Limb (tissue), 2 donors: ENCODE results near the gene PIAS2.
A peak's percentile ranks its signal among the peaks of the same experiment; 100 is the strongest.
"Not testable (repeated sequence)": the region's sequence is repeated elsewhere in the genome, so short reads cannot be mapped to it uniquely, and the experiment has no call there.

Experiments used
- DNase-seq, 2 donors: peaks; one replicate each; pipeline ENCODE4 v3.0.0-alpha.2; 2016; ENCODE audit errors: extremely low spot score in 2 of 2

The PIAS2 gene

DNA sequence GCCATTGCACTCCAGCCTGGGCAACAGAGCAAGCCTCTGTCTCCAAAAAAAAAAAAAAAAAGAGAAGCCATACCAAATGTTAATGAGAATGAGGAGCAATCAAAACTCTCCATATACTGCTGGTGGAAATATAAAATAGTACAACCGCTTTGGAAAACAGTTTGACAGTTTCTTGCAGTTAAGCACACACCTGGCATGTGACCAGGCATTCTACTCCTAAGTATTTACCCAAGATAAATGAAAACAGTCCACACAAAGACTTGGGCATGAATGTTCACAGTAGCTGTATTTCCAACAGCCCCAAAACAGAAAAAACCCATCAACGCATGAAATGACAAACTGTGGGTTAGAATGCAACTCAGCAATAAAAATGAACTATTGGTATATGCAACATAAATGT, 84.5 kb downstream of the PIAS2 start:
- no peak for DNase-seq

- DNase-seq = not testable (repeated sequence)
These were observed 84.9 kb downstream of the PIAS2 start for GRCh38 chr18:46832422-46832821.

- DNase-seq = no peak
These were observed 85.9 kb downstream of the PIAS2 start for GRCh38 chr18:46831434-46831833.

- no peak for DNase-seq
These were observed 86.7 kb downstream of the PIAS2 start for GRCh38 chr18:46830633-46831032.

DNA sequence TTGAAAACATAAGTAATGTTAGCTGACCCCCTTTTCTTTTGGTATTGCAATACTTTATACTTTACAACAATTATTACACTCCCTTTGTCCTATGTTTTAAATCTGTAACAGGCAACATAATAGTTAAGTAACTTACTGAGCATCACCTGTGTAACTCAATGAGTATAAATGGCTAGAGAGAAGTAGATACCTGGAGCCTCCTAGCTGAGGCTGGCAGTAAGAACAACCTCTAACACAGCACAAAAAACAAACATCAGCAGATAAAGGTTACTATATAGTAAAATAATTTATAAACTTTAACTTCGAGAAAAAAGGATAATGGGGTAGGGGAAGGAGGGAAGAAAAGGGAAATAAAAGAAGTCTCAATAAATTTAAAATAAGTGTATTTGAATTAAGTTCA, 87.4 kb downstream of the PIAS2 start:
- no peak for DNase-seq

- DNase-seq = no peak
These were observed 87.8 kb downstream of the PIAS2 start for GRCh38 chr18:46829531-46829930.

GRCh38 chr18:46821856-46822711, 95.2 kb downstream of the PIAS2 start:
- DNase-seq = no peak

GRCh38 chr18:46820863-46821262, 96.4 kb downstream of the PIAS2 start:
- DNase-seq = no peak

DNA sequence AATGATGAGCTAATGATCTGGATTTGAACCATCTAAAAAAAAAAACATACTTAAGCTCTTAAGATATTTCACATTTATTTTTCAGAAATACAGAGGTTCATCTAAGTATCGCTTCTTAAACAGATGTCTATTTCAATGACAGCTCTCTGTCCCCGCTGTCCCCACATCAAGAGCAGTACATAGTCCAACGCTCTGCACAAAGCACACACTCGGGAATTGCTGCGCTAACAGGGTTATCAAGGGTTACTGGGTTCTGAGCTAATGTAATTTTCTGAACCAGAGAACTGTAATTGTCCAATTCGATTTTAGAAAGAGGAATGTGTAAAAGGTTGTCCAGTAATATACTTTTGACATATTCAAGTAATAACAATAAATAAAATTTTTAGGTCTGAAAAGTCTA, 101.6 kb downstream of the PIAS2 start:
- DNase-seq = no peak

GRCh38 chr18:46814399-46814798, 102.9 kb downstream of the PIAS2 start:
- no peak for DNase-seq

DNA sequence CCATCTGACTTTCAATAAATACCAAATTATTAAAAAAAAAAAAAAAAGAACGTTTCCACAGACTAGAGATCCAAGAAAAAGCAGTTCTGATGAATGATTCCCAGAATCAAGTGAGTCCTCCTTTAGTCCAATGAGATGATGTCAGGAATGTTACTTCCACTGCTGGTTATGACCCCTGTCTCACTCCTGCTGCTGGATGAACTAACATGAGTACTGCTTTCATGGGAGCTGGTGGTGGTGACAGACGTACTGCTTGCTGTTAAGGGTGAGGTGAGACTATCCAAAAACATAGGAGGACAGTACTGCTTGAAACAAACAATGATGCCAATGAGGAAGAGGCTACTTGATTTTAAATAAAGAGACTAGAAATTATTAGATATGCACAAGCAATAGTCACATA, 105.0 kb downstream of the PIAS2 start:
- DNase-seq = no peak

GRCh38 chr18:46810481-46811000, 106.8 kb downstream of the PIAS2 start:
- no peak for DNase-seq

- no peak for DNase-seq
These were observed 108.2 kb downstream of the PIAS2 start for GRCh38 chr18:46809145-46809544.

- DNase-seq = not testable (repeated sequence)
These were observed 121.4 kb downstream of the PIAS2 start for GRCh38 chr18:46795945-46796344.

- no peak for DNase-seq
These were observed 122.7 kb downstream of the PIAS2 start for GRCh38 chr18:46794607-46795006.

DNA sequence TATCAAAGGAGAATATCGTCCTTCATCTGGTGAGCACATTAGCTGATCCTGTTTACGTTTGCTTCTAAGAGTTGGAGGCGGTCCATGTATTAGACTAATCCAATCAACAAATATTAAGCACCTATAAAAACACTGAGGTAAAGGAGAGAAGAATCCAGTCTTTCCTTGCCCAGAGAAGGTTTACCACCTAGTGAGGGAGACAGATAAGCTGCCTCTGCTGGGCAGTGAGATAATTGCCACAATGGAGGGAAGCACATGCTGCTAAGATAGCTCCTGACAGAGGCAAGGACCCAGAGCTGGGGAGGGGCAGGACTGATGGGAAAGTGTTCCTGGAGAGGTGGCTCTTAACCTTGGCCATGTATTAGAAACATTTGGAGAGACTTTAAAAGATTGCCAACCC, 123.7 kb downstream of the PIAS2 start:
- no peak for DNase-seq

- no peak for DNase-seq
These were observed 128.2 kb downstream of the PIAS2 start for GRCh38 chr18:46789088-46789487.

DNA sequence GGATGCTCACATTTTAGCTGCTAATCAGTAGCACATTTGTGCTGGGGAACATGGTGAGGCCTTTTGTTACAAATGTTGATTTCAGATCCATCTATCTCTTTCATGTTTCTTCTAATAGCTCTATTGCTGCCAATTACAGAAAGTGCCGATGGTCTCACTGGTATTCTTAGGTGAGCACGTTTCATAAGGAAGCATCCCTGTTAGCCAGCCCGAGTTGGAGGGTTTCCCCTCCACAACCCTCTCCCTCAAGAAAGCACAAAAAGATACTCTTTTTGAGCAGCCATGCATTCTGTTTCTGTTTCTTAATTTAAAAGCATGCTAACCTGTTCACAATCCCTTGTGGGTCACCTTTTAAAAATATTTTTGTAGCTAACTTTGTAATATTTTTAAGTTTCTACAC, 129.6 kb downstream of the PIAS2 start:
- DNase-seq = no peak

GRCh38 chr18:46772357-46772756, 144.9 kb downstream of the PIAS2 start:
- DNase-seq = no peak

DNA sequence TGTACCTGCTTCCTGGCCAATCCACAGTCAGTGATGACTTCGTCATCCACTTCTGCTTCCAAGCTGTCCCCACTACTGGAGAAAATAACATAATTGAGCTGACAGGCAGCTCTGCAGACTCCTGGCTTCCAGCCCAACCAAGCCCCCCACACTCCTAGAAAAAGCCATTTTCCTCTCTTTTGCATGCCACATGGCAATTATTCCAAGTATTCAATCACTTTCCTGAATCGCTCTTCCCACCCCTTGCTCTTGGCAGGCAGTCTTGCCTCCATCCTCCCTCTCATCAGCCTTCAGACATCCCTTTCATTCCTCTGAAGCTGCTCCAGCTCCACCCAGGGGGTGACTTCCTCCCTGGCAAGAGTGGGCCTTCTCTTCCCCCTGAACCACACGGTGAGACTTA, 146.2 kb downstream of the PIAS2 start:
- peak in 1 of 2 donors; percentile 54 for DNase-seq

DNA sequence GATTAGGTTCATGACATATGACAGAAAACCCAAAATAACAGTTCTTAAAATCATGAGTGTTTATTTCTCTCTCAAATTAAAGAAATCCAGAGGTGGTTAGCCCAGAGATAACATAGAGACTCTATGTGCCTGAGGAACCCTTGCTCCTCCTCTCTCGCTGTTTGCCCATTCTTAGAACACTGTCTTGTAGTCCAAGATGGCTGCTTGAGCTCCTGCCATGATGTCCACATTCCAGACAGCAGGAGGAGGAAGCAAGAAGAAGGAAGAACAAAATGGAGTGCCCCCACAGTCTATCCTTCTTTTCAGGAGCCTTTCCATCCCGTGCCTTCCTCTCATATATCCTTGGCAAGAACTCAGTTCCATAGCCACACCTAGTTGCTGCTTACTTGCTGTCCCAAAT, 146.6 kb downstream of the PIAS2 start:
- no peak for DNase-seq

DNA sequence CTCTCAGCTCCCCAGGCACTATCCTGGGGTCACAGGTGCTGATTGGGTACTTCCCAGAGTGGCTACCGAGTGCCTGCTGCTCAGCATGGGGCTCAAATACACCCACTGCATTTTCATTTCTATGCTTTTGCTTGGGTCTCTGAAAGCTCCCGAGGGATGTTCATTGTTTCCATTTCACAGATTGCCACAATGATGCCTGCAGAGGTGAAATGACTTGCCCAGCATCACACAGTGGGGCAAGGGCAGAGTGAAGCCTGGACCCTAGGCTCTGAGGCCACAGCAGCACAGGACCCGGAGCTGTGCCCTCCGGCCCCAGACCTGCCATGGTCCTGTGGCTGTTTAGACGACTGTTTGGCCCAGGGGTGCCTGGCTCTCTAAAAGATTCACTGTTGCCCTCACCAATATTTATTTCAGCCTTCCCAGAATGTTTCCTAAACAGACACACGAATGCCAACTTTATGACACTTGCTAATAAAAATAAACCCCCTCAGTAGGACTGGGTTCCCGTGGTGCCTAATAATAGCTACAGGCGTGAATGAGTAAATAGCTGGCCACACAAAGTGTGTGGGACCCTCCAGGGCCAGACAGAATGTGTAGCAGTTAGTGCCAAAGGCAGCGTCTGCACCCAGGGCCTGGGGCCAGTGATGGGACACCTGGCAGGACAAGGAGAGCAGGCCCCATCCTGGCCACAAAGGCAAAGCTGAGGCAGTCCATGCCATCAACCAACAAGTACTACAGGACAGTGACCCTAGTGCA, 149.0 kb downstream of the PIAS2 start:
- no peak for DNase-seq

- no peak for DNase-seq
These were observed 150.1 kb downstream of the PIAS2 start for GRCh38 chr18:46767217-46767616.
